PFSK-1 (cell line): ENCODE measurements around the gene PES1.

Source experiments
- FOXP2 ChIP-seq: optimal IDR thresholded peaks from 2 replicates; pipeline ENCODE3; 2011; ENCODE audit warnings: borderline replicate concordance, control low read depth, inconsistent platforms; ENCODE audit not compliant: insufficient read depth; ENCODE audit errors: extremely low read length, extremely low read depth
- POLR2AphosphoS5 ChIP-seq: IDR thresholded peaks from 2 replicates; pipeline ENCODE4 v1.6.1; 2012; ENCODE audit warnings: low read depth, mild to moderate bottlenecking, control low read depth, low read length, moderate library complexity
- REST ChIP-seq, 2 experiments: IDR thresholded peaks; 2 replicates each; pipeline versions ENCODE4 v1.6.1 to v1.8.0; 2011 to 2012; ENCODE audit warnings: low read depth in 2 of 2, low read length in 2 of 2, control low read depth in 1 of 2, inconsistent platforms in 1 of 2, mild to moderate bottlenecking in 1 of 2, moderate library complexity in 1 of 2; ENCODE audit not compliant: insufficient read depth in 1 of 2
- SIN3A ChIP-seq: IDR thresholded peaks from 2 replicates; pipeline ENCODE4 v1.6.1; 2012; ENCODE audit warnings: mild to moderate bottlenecking, low read length, moderate library complexity, borderline replicate concordance; ENCODE audit not compliant: insufficient read depth
- TAF1 ChIP-seq: IDR thresholded peaks from 2 replicates; pipeline ENCODE4 v1.6.1; 2012; ENCODE audit warnings: low read length, control low read depth, borderline replicate concordance; ENCODE audit not compliant: insufficient read depth

The PES1 gene

GRCh38 chr22:30603801-30604200 is 12.1 kb upstream of the PES1 start:
- TF ChIP-seq REST (IDR thresholded peaks at IDR 0.05; ENCODE audit: insufficient read depth in 1 of 2, low read depth in 2 of 2, low read length in 2 of 2) (no peak), TAF1 (no peak), POLR2AphosphoS5 (no peak), SIN3A (no peak), FOXP2 (no peak)

- TF ChIP-seq SIN3A (no peak), REST (IDR thresholded peaks at IDR 0.05; ENCODE audit: insufficient read depth in 1 of 2, low read depth in 2 of 2, low read length in 2 of 2) (no peak), POLR2AphosphoS5 (no peak), FOXP2 (no peak)
These were observed 10.3 kb upstream of the PES1 start for GRCh38 chr22:30602049-30602448.

GRCh38 chr22:30601464-30601863 is 9.8 kb upstream of the PES1 start:
- TF ChIP-seq FOXP2 (no peak), POLR2AphosphoS5 (no peak), REST (IDR thresholded peaks at IDR 0.05; ENCODE audit: insufficient read depth in 1 of 2, low read depth in 2 of 2, low read length in 2 of 2) (no peak), SIN3A (no peak), TAF1 (no peak)

- TF ChIP-seq POLR2AphosphoS5: no peak
- TF ChIP-seq REST (IDR thresholded peaks at IDR 0.05; ENCODE audit: insufficient read depth in 1 of 2, low read depth in 2 of 2, low read length in 2 of 2): no peak
- no peak for TF ChIP-seq SIN3A
- no peak for TF ChIP-seq TAF1
- no peak for TF ChIP-seq FOXP2
These were observed 9.2 kb upstream of the PES1 start for GRCh38 chr22:30600921-30601320.

GRCh38 chr22:30598986-30599385 is 7.3 kb upstream of the PES1 start:
- TF ChIP-seq TAF1 (no peak), FOXP2 (no peak), REST (IDR thresholded peaks at IDR 0.05; ENCODE audit: insufficient read depth in 1 of 2, low read depth in 2 of 2, low read length in 2 of 2) (no peak), SIN3A (no peak)
